Activated CD8-positive, alpha-beta memory T cell treated with anti-CD3 and anti-CD28 coated beads for 4 hours (primary cell): Measurements from ENCODE around the gene MAP3K9.
A peak's percentile ranks its signal among the peaks of the same experiment; 100 is the strongest.
"Not testable (repeated sequence)": the region's sequence is repeated elsewhere in the genome, so short reads cannot be mapped to it uniquely, and the experiment has no call there.

Experiments
- DNase-seq, 2 donors: peaks; one replicate each; pipeline ENCODE4 v3.0.0-alpha.2; 2020; ENCODE audit warnings: low read depth in 2 of 2

Gene MAP3K9

GRCh38 chr14:70809225-70810219 is at the start of gene MAP3K9:
MAP3K9 (minus strand) TSS chr14:70809513; CDS start chr14:70809171, 342 bp downstream.
- DNase-seq: peak; percentile 71 to 79

- DNase-seq: no peak
These were observed 49.3 kb upstream of the MAP3K9 start for GRCh38 chr14:70858641-70859040.

GRCh38 chr14:70857496-70857890 is 48.2 kb upstream of the MAP3K9 start:
- no peak for DNase-seq

- no peak for DNase-seq
These were observed 47.7 kb upstream of the MAP3K9 start for GRCh38 chr14:70856851-70857495.

- DNase-seq: no peak
These were observed 46.2 kb upstream of the MAP3K9 start for GRCh38 chr14:70855486-70855885.

GRCh38 chr14:70853658-70854057 is 44.3 kb upstream of the MAP3K9 start:
- not testable (repeated sequence) for DNase-seq

- no peak for DNase-seq
These were observed 38.2 kb upstream of the MAP3K9 start for GRCh38 chr14:70847406-70848090.

- no peak for DNase-seq
These were observed 36.3 kb upstream of the MAP3K9 start for GRCh38 chr14:70845601-70846000.

GRCh38 chr14:70842851-70843462 is 33.6 kb upstream of the MAP3K9 start:
- DNase-seq: no peak

GRCh38 chr14:70838076-70838475 is 28.8 kb upstream of the MAP3K9 start:
- DNase-seq: no peak

- DNase-seq: no peak
These were observed 27.6 kb upstream of the MAP3K9 start for GRCh38 chr14:70836946-70837345.

- DNase-seq: no peak
These were observed 24.6 kb upstream of the MAP3K9 start for GRCh38 chr14:70833884-70834283.

GRCh38 chr14:70832561-70833305 is 23.4 kb upstream of the MAP3K9 start:
- no peak for DNase-seq

- DNase-seq: no peak
These were observed 21.9 kb upstream of the MAP3K9 start for GRCh38 chr14:70830998-70831781.

- no peak for DNase-seq
These were observed 18.9 kb upstream of the MAP3K9 start for GRCh38 chr14:70828188-70828587.

- no peak for DNase-seq
These were observed 18.4 kb upstream of the MAP3K9 start for GRCh38 chr14:70827752-70828151.

GRCh38 chr14:70827347-70827746 is 18.0 kb upstream of the MAP3K9 start:
- no peak for DNase-seq

GRCh38 chr14:70823281-70823680 is 14.0 kb upstream of the MAP3K9 start:
- no peak for DNase-seq

- no peak for DNase-seq
These were observed 13.3 kb upstream of the MAP3K9 start for GRCh38 chr14:70822530-70823185.
